Prostate gland (tissue), 2 donors: ENCODE measurements around the gene RAB40A.

Experiments used
- CTCF ChIP-seq, 4 experiments: fragments of 200-600 bp in 2 of 4; fragments of 450-650 bp in 2 of 4; sonication (generic) in 2 of 4; IDR thresholded peaks; 1 replicate in 3 of 4; 2 replicates in 1 of 4; pipeline ENCODE4 v1.5.1; 2016 to 2019; ENCODE audit warnings: antibody characterized with exemption in 4 of 4, mild to moderate bottlenecking in 2 of 4, moderate library complexity in 2 of 4
- POLR2A ChIP-seq: fragments of 450-650 bp; IDR thresholded peaks from one replicate; pipeline ENCODE4 v1.6.1; 2016; ENCODE audit warnings: antibody characterized with exemption, mild to moderate bottlenecking
- POLR2AphosphoS5 ChIP-seq: sonication (generic); formaldehyde crosslinking; IDR thresholded peaks from one replicate; pipeline ENCODE4 v1.6.1; 2017; ENCODE audit warnings: antibody characterized with exemption

GRCh38 chrX:103531002-103531401 lies 11.7 kb upstream of the RAB40A start:
- TF ChIP-seq POLR2A (no peak), CTCF (IDR thresholded peaks at IDR 0.05) (no peak), POLR2AphosphoS5 (no peak)
